Measurements from ENCODE around the gene GATAD1. TPM values are rescaled to one million over a fixed set of nuclear protein-coding genes. Genes with fewer than 3 reads are reported as not detected.

GATAD1 gene
- total RNA-seq, 1 experiment from 2014 or later, result 15.8 TPM

- BruUV-seq (replicated peaks), result no TSS peak
- H3K4me1 ChIP-seq (ENCODE audit: insufficient read depth, low read length), result peaks cover 15% of the 10 kb centered on the region
- H3K79me2 ChIP-seq (ENCODE audit: low read length), result peaks cover 14% of the 10 kb centered on the region
- ChIA-PET POLR2A (ENCODE audit: unreplicated experiment) (interaction anchor here (0.6 to 0.7 kb wide), 3 partner anchors 89 to 589 kb away, joined by 3 to 4 read pairs (median 3); no protein-coding TSS in a partner anchor), CTCF (interaction anchor here (0.6 to 2.5 kb wide), 8 partner anchors 14 to 319 kb away, joined by 3 to 26 read pairs (median 4); partner anchors contain the start of genes ANKIB1, KRIT1, PEX1 and RBM48)
- ATAC-seq (no peak), DNase-seq (no peak)
- peak overlapping the region; percentile 98 for H3K9ac ChIP-seq (ENCODE audit: low read length)
- H3K36me3 ChIP-seq (ENCODE audit: low read depth, low read length), result peaks cover 21% of the 10 kb centered on the region
- peak overlapping the region; percentile 96 for H2AFZ ChIP-seq (ENCODE audit: low read length)
- no peaks in the 10 kb centered on the region for H3K9me3 ChIP-seq (ENCODE audit: low read length)
- no peak overlapping the region for H3K27ac ChIP-seq (ENCODE audit: low read length)
- H3F3A ChIP-seq (ENCODE audit: low read length, unreplicated experiment), result no peaks in the 10 kb centered on the region
- no peaks in the 10 kb centered on the region for H4K20me1 ChIP-seq (ENCODE audit: low read length)
- H3K27me3 ChIP-seq (ENCODE audit: low read length), result no peaks in the 10 kb centered on the region
- intact Hi-C loops (cut with micrococcal nuclease), result loop anchor here (1.0 to 5.0 kb wide), 5 partner anchors 23 to 565 kb away; partner anchors contain the start of genes ANKIB1, CYP51A1, KRIT1 and MTERF1
- no peak for TF ChIP-seq EZH2phosphoT487 (IDR thresholded peaks at IDR 0.05; ENCODE audit: borderline replicate concordance, low read length)
- TF ChIP-seq CTCF (conservative IDR thresholded peaks at IDR 0.05; ENCODE audit: low read depth, low read length), result no peak
- no peak for TF ChIP-seq EZH2 (IDR thresholded peaks at IDR 0.05; ENCODE audit: low read length, unreplicated experiment)
- H3K9me2 ChIP-seq (replicated peaks; ENCODE audit: low read length), result no peaks in the 10 kb centered on the region
- H3K4me2 ChIP-seq (ENCODE audit: low read length), result peak overlapping the region; percentile 82
- peak overlapping the region; percentile 93 for H3K4me3 ChIP-seq (ENCODE audit: low read length)
These were observed 375 bp upstream of the GATAD1 start for GRCh38 chr7:92446869-92447344.

- CTCF ChIA-PET, result interaction anchor here (1.1 to 2.5 kb wide), 3 partner anchors 24 to 269 kb away, joined by 4 to 26 read pairs (median 8); partner anchors contain the start of genes PEX1 and RBM48
- Histone ChIP-seq H3K4me3 (ENCODE audit: low read length) (peak overlapping the region; percentile 93), H4K20me1 (ENCODE audit: low read length) (no peaks in the 10 kb centered on the region), H3K36me3 (ENCODE audit: low read depth, low read length) (peaks cover 23% of the 10 kb centered on the region), H3K4me2 (ENCODE audit: low read length) (peak overlapping the region; percentile 82), H3K27me3 (ENCODE audit: low read length) (no peaks in the 10 kb centered on the region), H3K9me2 (replicated peaks; ENCODE audit: low read length) (no peaks in the 10 kb centered on the region), H3K9ac (ENCODE audit: low read length) (peak overlapping the region; percentile 98), H3K79me2 (ENCODE audit: low read length) (peaks cover 14% of the 10 kb centered on the region), H3K9me3 (ENCODE audit: low read length) (no peaks in the 10 kb centered on the region), H3K4me1 (ENCODE audit: insufficient read depth, low read length) (peaks cover 15% of the 10 kb centered on the region), H3K27ac (ENCODE audit: low read length) (0 out of 2 replicates have a peak overlapping the region, but pooled peaks have one; percentile 61), H2AFZ (ENCODE audit: low read length) (peak overlapping the region; percentile 96), H3F3A (ENCODE audit: low read length, unreplicated experiment) (no peaks in the 10 kb centered on the region)
- TSS peak; percentile 55 for BruUV-seq (replicated peaks)
- POLR2A ChIA-PET (ENCODE audit: unreplicated experiment), result interaction anchor here (0.6 to 1.1 kb wide), 2 partner anchors 80 to 376 kb away, joined by 3 to 12 read pairs; partner anchors contain the start of genes PEX1 and RBM48
- ATAC-seq, result peak; percentile 64
- intact Hi-C loops (cut with micrococcal nuclease), result loop anchor here (1.0 to 5.0 kb wide), 4 partner anchors 12 to 566 kb away; partner anchors contain the start of genes LRRD1 and MTERF1
- DNase-seq, result peak; percentile 51
- no peak for TF ChIP-seq EZH2 (IDR thresholded peaks at IDR 0.05; ENCODE audit: low read length, unreplicated experiment)
- peak; percentile 66 for TF ChIP-seq CTCF (conservative IDR thresholded peaks at IDR 0.05; ENCODE audit: low read depth, low read length)
- no peak for TF ChIP-seq EZH2phosphoT487 (IDR thresholded peaks at IDR 0.05; ENCODE audit: borderline replicate concordance, low read length)
These were observed 994 bp downstream of the GATAD1 start for GRCh38 chr7:92448205-92448747.

GRCh38 chr7:92451645-92452044 lies 4.4 kb downstream of the GATAD1 start:
- no peaks in the 10 kb centered on the region for H3F3A ChIP-seq (ENCODE audit: low read length, unreplicated experiment)
- no peak overlapping the region for H3K27ac ChIP-seq (ENCODE audit: low read length)
- no peak overlapping the region for H3K4me2 ChIP-seq (ENCODE audit: low read length)
- H3K36me3 ChIP-seq (ENCODE audit: low read depth, low read length), result peaks cover 41% of the 10 kb centered on the region
- H3K27me3 ChIP-seq (ENCODE audit: low read length), result no peaks in the 10 kb centered on the region
- peaks cover 14% of the 10 kb centered on the region for H3K79me2 ChIP-seq (ENCODE audit: low read length)
- ChIA-PET POLR2A (ENCODE audit: unreplicated experiment) (no interaction called here), CTCF (no interaction called here)
- H3K9ac ChIP-seq (ENCODE audit: low read length), result no peak overlapping the region
- no peak for ATAC-seq
- no peaks in the 10 kb centered on the region for H3K9me3 ChIP-seq (ENCODE audit: low read length)
- intact Hi-C loops (cut with micrococcal nuclease), result no loop called here
- TF ChIP-seq EZH2 (IDR thresholded peaks at IDR 0.05; ENCODE audit: low read length, unreplicated experiment) (no peak), CTCF (conservative IDR thresholded peaks at IDR 0.05; ENCODE audit: low read depth, low read length) (no peak), EZH2phosphoT487 (IDR thresholded peaks at IDR 0.05; ENCODE audit: borderline replicate concordance, low read length) (no peak)
- no peaks in the 10 kb centered on the region for H4K20me1 ChIP-seq (ENCODE audit: low read length)
- H3K4me3 ChIP-seq (ENCODE audit: low read length), result no peak overlapping the region
- H3K4me1 ChIP-seq (ENCODE audit: insufficient read depth, low read length), result peaks cover 14% of the 10 kb centered on the region
- H2AFZ ChIP-seq (ENCODE audit: low read length), result no peak overlapping the region
- no peak for DNase-seq
- no peaks in the 10 kb centered on the region for H3K9me2 ChIP-seq (replicated peaks; ENCODE audit: low read length)
- no TSS peak for BruUV-seq (replicated peaks)
